HG03039 (cell line): ENCODE results near the gene ZNF3.

Experiments
- ATAC-seq: cut with Tn5 transposase; IDR thresholded peaks from one replicate; pipeline ENCODE4 v1.9.1; 2021; ENCODE audit warnings: mild to moderate bottlenecking, moderate library complexity; ENCODE audit not compliant: unreplicated experiment

The ZNF3 gene

DNA sequence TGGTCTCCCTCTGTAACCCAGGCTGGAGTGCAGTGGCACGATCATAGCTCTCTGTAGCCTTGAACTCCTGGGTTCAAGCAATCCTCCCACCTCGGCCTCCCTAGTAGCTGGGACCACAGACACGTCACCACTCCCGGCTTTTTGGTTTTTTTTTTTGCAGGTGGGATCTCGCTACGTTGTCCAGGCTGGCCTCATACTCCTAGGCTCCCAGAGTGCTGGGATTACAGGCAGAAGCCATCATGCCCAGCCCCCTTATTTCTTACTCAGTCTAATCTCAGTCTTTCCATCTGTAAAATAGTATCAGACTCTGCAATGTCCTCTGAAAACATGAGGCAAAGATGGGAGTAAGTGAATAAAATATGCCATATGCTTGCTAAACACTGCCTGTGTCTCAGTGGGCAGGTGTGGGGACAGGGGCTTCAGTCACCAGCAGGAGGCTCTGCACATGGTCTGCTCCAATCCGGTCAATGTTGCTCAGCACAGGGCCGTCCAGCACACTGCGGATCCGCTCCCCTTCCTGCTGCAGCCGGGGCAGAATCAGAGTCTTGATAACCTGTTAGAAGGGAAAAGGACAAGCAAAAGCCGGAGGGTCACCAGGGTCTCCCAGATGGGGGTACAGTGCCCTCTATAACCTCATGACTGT is 28.1 kb upstream of the ZNF3 start:
- ATAC-seq, result no peak

DNA sequence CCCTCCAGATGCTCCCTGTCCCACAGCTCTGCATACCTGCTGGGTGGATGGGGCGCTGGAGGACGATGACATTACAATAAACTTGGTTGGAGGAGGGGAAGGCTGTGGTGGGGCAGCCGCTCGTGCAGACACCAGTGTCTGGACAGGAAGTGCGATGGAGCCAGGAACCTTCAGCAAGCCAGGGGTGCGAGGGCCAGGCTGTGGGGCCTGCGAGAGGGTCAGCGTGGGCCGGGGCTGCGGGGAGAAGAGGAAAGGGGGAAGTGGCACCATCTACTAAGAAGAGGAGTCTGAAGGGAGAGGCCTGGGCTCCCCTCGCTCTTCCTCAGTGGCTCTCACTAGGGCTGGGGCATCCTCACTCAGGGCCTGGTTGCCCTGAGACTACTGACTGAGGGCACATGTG is 26.4 kb upstream of the ZNF3 start:
- no peak for ATAC-seq

DNA sequence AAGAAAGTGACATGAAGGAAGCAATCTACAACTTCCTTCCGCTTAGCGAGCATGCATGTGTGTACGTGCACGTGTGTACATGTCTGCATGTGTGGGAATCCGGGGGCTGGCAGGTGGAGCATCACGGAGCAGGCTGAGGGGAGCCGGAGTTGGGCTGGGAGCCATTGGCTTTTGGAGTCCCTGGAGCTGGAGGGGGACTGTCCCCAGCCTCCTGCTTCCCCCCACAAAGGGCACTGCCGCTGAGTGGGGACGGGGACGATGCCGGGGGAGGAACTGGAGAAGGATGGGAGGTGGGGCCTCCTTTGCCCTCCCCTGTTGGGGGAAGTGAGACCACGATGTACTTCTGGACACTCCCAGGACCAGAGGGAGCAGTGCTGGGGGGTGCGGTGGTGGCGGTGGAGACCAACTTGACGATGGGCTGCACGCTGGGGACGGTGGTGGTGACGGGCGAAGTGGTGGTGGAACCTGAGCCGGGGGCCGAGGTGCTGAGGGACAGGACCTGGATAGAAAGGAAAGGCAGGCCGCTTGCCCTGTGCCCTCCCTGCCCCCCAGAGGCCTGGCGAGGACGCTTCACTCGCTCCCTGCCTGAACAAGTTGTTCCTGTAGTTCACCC is 25.7 kb upstream of the ZNF3 start:
- ATAC-seq, result no peak

DNA sequence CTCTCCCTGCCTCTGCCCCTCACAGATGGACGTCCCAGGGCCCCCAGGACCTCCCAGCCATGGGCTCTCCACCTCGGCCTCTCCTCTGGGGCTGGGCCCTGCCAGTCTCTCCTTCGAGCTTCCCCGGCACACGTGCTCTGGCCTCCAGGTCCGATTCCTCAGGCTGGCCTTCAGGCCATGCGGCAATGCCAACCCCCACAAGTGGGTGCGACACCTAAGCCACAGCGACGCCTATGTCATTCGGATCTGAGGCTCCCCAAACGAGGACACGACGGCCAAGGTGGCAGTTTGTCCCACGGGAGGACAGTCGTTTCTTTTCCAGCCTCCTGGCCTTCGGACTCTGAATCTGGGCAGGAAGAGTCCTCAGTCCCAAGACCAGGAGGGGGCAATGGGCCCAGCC is 25.1 kb upstream of the ZNF3 start:
- ATAC-seq, result no peak

DNA sequence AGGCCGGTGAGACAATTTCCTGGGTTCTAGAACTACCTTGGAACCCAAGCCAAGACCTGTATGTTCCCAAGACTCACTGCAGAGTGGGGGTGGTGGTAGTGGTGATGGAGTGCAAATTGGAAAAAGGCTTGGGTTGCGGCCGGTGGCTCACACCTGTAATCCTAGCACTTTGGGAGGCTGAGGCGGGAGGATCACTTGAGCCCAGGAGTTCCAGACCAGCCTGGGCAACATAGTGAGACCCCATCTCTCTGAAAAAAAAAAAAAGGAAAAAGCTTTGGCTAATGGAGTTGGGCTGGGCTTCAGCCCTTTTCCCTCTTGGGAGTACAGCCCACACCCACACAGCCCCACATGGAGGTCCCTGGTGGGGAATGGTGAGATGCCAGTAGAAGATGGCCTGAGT is 24.0 kb upstream of the ZNF3 start:
- ATAC-seq, result no peak

DNA sequence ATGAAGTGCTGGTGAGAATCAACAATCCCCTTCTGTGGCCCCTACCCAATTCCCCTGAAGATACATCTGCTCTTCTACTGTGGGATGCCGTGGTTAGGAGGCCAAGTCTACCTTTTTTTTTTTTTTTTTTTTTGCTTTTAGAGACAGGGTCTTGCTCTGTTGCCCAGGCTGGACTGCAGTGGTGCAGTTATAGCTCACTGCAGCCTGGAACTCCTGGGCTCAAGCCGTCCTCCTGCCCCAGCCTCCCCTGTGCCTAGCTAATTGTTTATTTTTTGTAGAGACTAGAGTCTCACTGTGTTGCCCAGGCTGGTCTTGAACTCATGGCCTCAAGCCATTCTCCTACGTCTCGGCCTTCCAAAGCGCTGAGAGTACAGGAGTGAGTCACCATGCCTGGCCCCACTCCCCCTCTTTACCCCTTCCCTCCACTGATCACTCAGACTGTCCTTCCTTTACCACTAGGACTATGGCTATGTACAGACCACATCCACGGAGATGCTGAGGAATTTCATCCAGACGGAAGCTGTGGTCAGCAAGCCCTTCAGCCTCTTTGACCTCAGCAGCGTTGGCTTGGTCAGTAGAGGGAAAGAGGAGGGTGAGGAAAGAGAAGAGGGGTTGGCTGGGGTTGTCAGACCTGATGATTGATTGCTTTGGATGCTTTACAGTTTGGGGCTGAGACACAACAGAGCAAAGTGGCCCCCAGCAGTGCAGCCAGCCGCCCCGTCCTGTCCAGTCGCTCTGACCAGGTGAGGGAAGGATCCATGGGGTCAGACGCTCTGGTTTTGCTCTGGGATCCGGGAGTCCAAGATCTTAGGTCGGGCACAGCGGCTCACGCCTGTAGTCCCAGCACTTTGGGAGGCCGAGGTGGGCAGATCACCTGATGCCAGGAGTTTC is 21.7 kb upstream of the ZNF3 start:
- ATAC-seq, result no peak

DNA sequence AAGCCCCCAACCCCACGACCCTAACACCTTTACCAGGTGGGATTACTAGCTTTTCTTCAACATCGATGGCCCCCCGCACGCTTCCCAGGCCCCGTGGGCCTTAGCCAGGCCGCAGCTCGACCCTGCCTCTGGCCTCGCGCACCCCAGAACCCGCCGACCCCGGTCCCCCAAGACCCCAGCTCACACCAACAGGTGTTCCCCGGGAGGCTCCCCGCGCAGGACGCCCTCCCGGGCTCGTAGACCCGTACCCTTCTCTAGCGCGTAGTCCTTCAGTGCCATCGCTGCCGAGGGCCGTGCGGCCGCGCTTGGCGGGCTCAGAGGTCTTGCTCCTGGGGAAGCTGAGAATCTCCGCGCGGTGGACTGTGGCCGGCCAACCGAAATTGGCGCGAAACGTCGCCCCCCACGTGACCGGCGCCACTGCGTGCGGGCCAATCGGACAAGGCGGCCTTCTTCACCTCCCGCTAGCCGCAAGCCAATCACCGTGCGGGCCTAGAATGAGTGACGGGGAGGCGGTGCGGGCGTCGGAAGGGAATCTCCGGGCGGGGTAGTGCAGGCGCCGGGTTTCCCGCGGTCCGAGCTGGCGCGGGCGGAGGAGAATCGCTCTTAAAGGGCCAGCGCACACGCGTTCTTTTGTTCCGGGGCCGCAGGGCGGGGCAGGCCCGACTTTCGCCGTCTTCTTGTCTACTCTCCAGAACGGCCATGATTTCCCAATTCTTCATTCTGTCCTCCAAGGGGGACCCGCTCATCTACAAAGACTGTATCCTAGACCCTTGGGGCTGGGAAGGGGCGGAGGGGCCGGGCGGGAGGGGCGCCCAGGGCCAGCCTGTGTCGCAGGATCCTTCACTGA is 19.7 kb upstream of the ZNF3 start, which contains the start of the genes AP4M1 and MCM7:
Gene AP4M1, plus strand, starts transcription at position 628 of the 847 bp plus-strand sequence. Its CDS starts 72 bp downstream, at position 700.
Gene MCM7, minus strand, starts transcription at position 382 of the 847 bp plus-strand sequence. Its CDS starts 103 bp downstream, at position 279.
- ATAC-seq, result peak; percentile 76

DNA sequence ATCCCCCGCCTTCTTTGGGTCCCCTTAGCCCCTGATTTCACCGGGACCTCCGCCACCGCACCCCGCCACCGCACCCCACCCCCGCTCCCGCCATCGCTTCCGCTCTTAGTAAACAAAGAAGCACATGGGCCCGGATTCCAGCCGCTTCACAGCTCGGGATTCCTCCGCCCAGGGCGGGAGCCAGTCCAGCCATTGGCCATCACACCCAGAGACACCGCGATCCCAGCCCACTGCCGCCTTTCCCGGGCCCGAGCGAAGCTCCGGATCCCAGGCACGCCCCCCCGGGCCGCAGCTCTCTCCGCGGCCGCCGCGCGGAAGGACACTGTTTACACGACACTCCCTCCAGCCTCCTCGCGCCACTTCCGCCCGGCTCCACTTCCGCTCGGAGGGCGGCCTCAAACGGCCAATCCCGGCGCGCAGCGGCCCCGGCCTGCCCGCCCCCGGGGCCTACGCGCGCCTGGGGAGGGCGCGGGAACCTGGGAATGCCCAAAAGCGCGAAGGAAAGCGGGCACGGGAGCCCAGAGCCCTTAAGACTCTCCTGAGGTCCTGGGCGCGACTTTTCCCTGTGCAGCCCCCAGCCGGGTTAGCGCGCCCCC is 19.0 kb upstream of the ZNF3 start:
- ATAC-seq, result peak; percentile 57

DNA sequence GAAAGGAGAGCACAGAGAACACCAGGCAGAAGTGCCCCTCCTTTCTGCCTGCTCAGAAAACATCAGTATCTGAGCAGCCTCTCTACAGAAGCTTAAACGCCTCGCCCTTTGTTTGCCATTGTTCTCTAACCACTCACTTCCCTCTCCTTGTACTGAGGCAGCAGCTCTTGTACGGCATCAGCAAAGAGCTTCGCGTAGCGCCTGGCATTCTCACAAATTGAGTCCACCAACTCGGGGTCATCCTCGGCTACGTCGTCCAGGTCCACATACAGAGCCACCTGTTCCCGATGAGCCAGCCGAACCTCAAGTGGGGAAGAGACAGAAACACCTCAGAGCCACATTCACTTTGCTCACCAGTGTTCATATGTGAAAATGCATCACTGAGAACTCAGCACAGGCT is 17.9 kb upstream of the ZNF3 start:
- no peak for ATAC-seq

DNA sequence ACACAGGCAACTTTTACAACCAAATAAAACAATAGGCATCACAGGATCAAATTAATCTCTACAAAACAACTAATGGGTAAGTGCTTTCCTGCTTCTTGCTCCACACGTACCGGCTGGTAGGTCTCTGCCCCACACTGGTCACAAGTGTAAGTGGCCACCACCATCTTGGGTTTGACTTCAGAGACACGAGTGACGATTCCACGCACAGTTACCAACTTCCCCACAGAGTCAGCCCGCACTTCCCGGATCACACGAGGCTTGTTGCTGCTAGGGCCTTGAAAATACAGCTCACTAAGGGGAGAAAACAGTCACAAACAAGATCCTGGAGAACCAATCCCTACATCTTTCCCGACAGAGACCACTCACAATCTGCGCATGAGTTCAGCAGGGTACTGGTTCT is 17.4 kb upstream of the ZNF3 start:
- no peak for ATAC-seq

DNA sequence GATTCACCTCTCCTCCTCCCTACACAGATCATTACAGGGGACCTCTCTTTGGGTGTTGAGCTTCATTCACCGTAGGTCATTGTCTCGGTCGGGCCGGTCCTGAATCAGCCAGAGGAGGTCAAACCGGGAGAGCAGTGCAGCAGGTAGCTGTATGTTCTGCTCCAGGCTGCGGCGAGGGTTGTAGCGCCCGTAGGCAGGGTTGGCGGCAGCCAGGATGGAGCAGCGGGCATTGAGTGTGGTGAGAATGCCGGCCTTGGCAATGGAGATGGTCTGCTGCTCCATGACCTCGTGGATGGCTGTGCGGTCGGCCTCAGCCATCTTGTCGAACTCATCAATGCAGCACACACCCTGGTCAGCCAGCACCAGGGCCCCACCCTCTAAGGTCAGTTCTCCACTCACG is 14.2 kb upstream of the ZNF3 start:
- ATAC-seq, result no peak

DNA sequence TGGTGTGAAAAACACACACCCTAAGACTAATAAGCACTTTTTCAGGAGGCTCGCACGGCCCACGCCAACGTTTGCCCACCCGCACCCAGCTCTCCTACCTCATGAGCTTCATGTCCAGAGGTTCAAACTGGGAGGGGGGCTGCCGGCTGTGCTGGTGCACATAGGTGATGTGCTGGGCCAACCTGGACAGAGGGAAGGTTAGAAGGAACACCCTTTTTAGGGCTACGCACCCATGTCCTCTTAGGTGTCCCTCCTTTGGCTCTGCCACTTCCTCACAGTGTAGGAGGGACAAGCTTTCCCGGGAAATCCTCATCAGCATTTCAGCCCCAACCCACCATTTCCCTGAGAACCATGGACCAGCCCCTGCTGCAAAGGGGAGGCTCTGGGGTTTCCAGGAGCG is 13.8 kb upstream of the ZNF3 start:
- ATAC-seq, result no peak

DNA sequence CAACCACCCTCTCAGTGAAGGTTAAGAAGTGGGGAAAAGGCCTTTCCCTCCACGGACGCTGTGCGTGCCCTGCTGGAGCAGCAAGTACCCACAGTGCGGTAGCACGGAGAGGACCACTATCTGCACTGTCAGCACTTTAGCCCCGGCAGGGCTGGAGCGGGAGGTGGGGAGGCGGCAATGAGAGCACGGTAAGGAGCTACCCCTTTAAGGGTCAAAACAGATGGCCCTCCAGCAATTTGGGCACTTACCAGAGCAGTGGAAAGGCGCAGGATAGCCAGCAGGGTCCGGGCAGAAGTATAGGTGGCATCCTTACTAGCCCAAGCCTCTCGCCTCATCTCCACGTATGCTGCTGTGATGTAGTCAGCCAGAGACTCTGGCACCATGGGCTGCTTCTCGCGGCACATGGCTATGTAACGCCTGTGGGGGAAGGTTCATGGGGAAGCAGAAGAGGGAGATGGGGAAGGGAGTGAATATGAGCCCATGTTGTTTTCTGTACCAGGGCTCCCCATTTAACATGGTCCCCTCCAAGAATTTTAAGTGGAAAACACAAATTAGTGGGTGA is 12.5 kb upstream of the ZNF3 start:
- ATAC-seq, result no peak

DNA sequence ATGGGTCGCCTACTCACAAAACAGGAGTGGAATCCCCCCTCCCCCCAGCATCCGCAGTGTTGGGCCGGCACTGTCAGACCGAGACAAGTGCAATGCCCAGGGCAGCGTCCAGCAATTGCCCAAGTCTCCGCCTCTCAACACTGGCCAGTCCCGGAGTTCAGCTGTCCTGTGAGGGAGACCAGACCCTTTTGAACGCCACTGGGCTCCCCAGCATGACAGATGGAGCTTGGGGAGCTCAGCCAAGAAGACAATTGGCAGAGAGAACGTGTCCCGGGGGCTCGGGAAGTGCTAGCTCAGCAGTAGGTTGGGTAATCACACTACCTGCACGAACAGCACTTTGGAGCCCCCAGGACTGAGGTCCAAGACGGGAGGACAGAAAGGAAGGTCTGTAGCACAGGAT is 12.0 kb upstream of the ZNF3 start:
- ATAC-seq, result no peak

DNA sequence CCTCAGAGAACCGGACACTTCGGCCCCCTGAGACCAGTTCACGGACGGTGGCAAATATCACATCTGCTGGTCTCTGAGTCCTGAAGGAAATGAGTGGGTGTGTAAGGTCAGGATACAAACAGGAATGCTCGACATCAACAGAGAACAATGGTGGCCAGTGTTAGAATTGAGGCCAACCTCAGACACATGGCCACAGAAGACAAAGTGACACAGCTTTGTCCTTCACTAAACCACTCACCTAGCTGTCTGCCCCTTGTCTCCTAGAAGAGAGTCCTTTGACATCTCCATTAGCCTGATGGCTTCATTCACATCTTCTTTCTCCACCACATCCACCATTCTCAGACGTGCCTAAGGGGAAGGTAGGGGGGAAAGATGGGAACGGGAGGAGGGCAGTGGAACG is 11.5 kb upstream of the ZNF3 start:
- ATAC-seq, result no peak

DNA sequence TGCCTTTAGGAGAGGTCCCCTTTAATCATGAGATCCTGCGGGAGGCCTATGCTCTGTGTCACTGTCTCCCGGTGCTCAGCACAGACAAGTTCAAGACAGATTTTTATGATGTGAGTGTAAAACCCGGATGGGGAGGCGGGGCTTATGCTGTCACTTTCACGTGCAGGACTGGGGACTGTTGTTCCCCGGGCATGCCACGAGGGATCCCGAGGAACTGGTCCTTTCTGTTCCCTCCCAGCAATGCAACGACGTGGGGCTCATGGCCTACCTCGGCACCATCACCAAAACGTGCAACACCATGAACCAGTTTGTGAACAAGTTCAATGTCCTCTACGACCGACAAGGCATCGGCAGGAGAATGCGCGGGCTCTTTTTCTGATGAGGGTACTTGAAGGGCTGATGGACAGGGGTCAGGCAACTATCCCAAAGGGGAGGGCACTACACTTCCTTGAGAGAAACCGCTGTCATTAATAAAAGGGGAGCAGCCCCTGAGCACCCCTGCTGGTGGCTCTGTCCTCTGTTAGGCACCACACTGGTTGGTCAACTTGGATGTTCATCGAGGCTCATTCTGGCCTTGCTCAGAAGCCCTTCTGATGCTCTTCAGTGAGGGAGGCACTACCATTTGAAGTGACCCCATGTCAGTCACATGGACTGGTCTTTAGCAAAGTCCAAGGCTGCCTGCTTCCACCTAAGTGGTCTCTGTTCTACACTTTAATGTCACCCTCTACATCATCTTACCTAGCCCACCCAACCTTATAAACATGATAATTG is 10.1 kb upstream of the ZNF3 start:
- ATAC-seq, result no peak

DNA sequence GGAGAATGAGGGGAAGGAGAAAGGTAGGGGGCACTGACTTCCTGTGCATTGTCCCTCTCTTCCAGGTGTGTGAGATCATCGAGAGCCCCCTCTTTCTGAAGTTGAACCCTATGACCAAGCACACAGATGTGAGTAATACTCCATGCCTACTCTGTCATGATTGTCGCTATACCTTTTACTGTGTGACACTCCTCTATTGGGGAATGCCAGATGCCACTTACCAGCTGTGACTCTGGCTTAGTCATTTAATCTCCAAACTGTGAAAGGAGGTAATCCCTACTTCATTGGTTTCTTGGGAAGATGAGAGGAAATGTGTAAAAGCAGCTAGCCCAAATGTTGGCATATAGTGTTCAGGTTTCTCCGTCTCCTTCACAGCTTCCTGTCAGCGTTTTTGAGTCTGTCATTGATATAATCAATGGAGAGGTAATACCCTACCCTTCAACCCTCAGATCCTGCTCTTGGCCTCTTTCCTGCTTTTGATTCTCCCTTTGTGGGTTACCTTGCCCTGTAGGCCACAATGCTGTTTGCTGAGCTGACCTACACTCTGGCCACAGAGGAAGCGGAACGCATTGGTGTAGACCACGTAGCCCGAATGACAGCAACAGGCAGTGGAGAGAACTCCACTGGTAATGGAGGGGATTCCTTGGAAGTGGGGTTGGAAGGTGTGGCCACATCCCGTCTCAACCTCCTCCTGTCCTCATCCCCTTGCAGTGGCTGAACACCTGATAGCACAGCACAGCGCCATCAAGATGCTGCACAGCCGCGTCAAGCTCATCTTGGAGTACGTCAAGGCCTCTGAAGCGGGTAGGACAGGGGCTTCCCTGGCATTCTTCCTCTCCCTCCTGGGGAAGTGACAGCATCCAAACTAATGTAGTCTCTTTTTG is 9.2 kb upstream of the ZNF3 start:
- no peak for ATAC-seq

DNA sequence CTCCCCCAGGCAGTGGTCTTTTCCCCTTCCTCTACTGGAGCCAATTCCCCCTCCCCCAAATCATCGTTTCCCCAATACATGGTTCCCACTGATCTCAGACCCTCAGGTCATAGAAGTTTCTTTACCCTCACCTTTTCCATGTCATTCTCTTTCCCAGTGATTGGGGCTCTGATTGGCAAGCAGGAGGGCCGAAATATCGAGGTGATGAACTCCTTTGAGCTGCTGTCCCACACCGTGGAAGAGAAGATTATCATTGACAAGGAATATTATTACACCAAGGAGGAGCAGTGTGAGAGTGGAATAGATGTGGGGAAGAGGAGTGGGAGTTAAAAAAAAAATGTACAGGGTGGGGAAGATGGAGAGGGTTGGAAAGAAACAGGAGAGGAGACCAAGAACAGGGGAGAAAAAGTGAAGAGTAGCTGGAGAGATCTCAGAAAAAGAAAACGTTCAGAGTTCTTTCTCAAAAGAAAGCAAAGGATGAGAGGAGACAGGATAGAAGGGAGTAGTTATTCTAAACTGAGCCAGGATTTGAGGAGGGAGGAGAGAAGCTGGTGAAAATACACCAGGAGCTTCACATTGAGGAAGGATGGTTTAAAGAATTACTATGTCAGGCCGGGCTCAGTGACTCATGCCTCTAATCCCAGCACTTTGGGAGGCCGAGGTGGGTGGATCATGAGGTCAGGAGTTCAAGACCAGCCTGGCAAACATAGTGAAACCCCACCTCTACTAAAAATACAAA is 8.1 kb upstream of the ZNF3 start:
- no peak for ATAC-seq
